Measurements from ENCODE around the gene FCRL4.
"Not testable (repeated sequence)": the region's sequence is repeated elsewhere in the genome, so short reads cannot be mapped to it uniquely, and the experiment has no call there.

FCRL4 gene

GRCh38 chr1:157548081-157548480 lies 49.8 kb downstream of the FCRL4 start:
- not testable (repeated sequence) for H3K27me3 ChIP-seq (ENCODE audit: control insufficient read depth in 1 of 2, insufficient read depth in 2 of 2, low read length in 2 of 2); H3K4me1 ChIP-seq (ENCODE audit: insufficient read depth, low read length); H3K27ac ChIP-seq (ENCODE audit: low read depth, low read length); H3K9me3 ChIP-seq (ENCODE audit: low read length); H3K36me3 ChIP-seq (ENCODE audit: insufficient read depth, low read length); H3K4me3 ChIP-seq (ENCODE audit: low read depth in 1 of 2, low read length in 2 of 2); H3K9ac ChIP-seq (ENCODE audit: low read length)

- no peak overlapping the region for H3K27ac ChIP-seq (ENCODE audit: low read depth, low read length)
- no peak overlapping the region for H3K4me3 ChIP-seq (ENCODE audit: low read depth in 1 of 2, low read length in 2 of 2)
- H3K27me3 ChIP-seq (ENCODE audit: control insufficient read depth in 1 of 2, insufficient read depth in 2 of 2, low read length in 2 of 2): no peaks in the 10 kb centered on the region
- no peak overlapping the region for H3K9ac ChIP-seq (ENCODE audit: low read length)
- H3K9me3 ChIP-seq (ENCODE audit: low read length): no peaks in the 10 kb centered on the region
- H3K36me3 ChIP-seq (ENCODE audit: insufficient read depth, low read length): no peaks in the 10 kb centered on the region
- no peaks in the 10 kb centered on the region for H3K4me1 ChIP-seq (ENCODE audit: insufficient read depth, low read length)
These were observed 55.2 kb downstream of the FCRL4 start for GRCh38 chr1:157542676-157543075.

GRCh38 chr1:157540852-157541251 lies 57.0 kb downstream of the FCRL4 start:
- Histone ChIP-seq H3K9me3 (ENCODE audit: low read length) (no peaks in the 10 kb centered on the region), H3K27me3 (ENCODE audit: control insufficient read depth in 1 of 2, insufficient read depth in 2 of 2, low read length in 2 of 2) (no peaks in the 10 kb centered on the region), H3K4me1 (ENCODE audit: insufficient read depth, low read length) (no peaks in the 10 kb centered on the region), H3K4me3 (ENCODE audit: low read depth in 1 of 2, low read length in 2 of 2) (no peak overlapping the region), H3K27ac (ENCODE audit: low read depth, low read length) (no peak overlapping the region), H3K36me3 (ENCODE audit: insufficient read depth, low read length) (no peaks in the 10 kb centered on the region), H3K9ac (ENCODE audit: low read length) (no peak overlapping the region)

- Histone ChIP-seq H3K27me3 (ENCODE audit: control insufficient read depth in 1 of 2, insufficient read depth in 2 of 2, low read length in 2 of 2) (no peaks in the 10 kb centered on the region), H3K27ac (ENCODE audit: low read depth, low read length) (no peak overlapping the region), H3K9me3 (ENCODE audit: low read length) (no peaks in the 10 kb centered on the region), H3K4me1 (ENCODE audit: insufficient read depth, low read length) (no peaks in the 10 kb centered on the region), H3K9ac (ENCODE audit: low read length) (no peak overlapping the region), H3K36me3 (ENCODE audit: insufficient read depth, low read length) (no peaks in the 10 kb centered on the region), H3K4me3 (ENCODE audit: low read depth in 1 of 2, low read length in 2 of 2) (no peak overlapping the region)
These were observed 57.6 kb downstream of the FCRL4 start for GRCh38 chr1:157540160-157540748.

GRCh38 chr1:157539568-157539967 lies 58.3 kb downstream of the FCRL4 start:
- H3K27me3 ChIP-seq (ENCODE audit: control insufficient read depth in 1 of 2, insufficient read depth in 2 of 2, low read length in 2 of 2): no peaks in the 10 kb centered on the region
- H3K4me1 ChIP-seq (ENCODE audit: insufficient read depth, low read length): no peaks in the 10 kb centered on the region
- H3K27ac ChIP-seq (ENCODE audit: low read depth, low read length): no peak overlapping the region
- H3K36me3 ChIP-seq (ENCODE audit: insufficient read depth, low read length): no peaks in the 10 kb centered on the region
- no peaks in the 10 kb centered on the region for H3K9me3 ChIP-seq (ENCODE audit: low read length)
- H3K9ac ChIP-seq (ENCODE audit: low read length): no peak overlapping the region
- H3K4me3 ChIP-seq (ENCODE audit: low read depth in 1 of 2, low read length in 2 of 2): no peak overlapping the region

GRCh38 chr1:157532569-157532968 lies 65.3 kb downstream of the FCRL4 start:
- Histone ChIP-seq H3K36me3 (ENCODE audit: insufficient read depth, low read length) (no peaks in the 10 kb centered on the region), H3K9ac (ENCODE audit: low read length) (no peak overlapping the region), H3K4me3 (ENCODE audit: low read depth in 1 of 2, low read length in 2 of 2) (no peak overlapping the region), H3K9me3 (ENCODE audit: low read length) (no peaks in the 10 kb centered on the region), H3K27ac (ENCODE audit: low read depth, low read length) (no peak overlapping the region), H3K4me1 (ENCODE audit: insufficient read depth, low read length) (no peaks in the 10 kb centered on the region), H3K27me3 (ENCODE audit: control insufficient read depth in 1 of 2, insufficient read depth in 2 of 2, low read length in 2 of 2) (no peaks in the 10 kb centered on the region)

- Histone ChIP-seq H3K4me3 (ENCODE audit: low read depth in 1 of 2, low read length in 2 of 2) (no peak overlapping the region), H3K4me1 (ENCODE audit: insufficient read depth, low read length) (no peaks in the 10 kb centered on the region), H3K36me3 (ENCODE audit: insufficient read depth, low read length) (no peaks in the 10 kb centered on the region), H3K9ac (ENCODE audit: low read length) (no peak overlapping the region), H3K9me3 (ENCODE audit: low read length) (no peaks in the 10 kb centered on the region), H3K27me3 (ENCODE audit: control insufficient read depth in 1 of 2, insufficient read depth in 2 of 2, low read length in 2 of 2) (no peaks in the 10 kb centered on the region), H3K27ac (ENCODE audit: low read depth, low read length) (no peak overlapping the region)
These were observed 74.0 kb downstream of the FCRL4 start for GRCh38 chr1:157523774-157524493.

Data from muscle layer of colon (tissue), 2 donors.